GM21515 (cell line): Measurements from ENCODE around the gene SIGLEC6.
"Not testable (repeated sequence)": the region's sequence is repeated elsewhere in the genome, so short reads cannot be mapped to it uniquely, and the experiment has no call there.

Experiments used
- ATAC-seq: cut with Tn5 transposase; IDR thresholded peaks from one replicate; pipeline ENCODE4 v1.9.1; 2021; ENCODE audit not compliant: unreplicated experiment

Gene SIGLEC6

GRCh38 chr19:51509823-51510660 lies 21.4 kb downstream of the SIGLEC6 start:
- no peak for ATAC-seq

DNA sequence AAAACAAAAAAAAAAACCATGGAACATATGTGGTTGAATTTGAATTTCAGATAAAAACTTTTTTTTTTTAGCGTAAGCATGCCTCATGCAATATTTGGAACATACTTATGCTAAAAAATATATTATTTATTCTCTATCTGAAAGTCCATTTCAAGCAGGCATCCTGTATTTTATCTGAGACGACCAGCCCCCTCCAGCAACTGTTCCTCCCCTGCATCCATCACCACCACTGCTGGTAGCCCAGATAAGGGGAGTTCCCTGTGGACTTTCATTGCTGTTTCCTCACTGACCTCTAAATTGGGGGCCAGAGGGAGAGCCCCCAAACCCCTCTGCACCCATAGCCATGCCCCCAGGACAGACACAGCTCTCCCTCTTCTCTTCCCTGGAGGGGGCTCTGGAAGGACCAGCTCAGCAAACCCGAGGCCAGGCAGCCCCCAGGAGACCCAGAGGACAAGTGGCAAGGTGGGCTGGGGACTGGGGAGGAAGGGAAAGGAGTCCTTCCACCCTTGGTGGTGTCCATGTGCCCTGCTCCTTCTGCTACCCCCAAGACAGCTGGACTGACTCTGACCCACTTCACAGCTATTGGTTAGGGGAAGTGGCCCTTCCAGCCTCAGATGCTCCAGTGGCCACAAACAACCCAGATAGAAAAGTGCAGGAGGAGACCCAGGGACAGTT lies 23.3 kb downstream of the SIGLEC6 start:
- no peak for ATAC-seq

GRCh38 chr19:51507640-51508058 lies 23.8 kb downstream of the SIGLEC6 start:
- ATAC-seq, result no peak

DNA sequence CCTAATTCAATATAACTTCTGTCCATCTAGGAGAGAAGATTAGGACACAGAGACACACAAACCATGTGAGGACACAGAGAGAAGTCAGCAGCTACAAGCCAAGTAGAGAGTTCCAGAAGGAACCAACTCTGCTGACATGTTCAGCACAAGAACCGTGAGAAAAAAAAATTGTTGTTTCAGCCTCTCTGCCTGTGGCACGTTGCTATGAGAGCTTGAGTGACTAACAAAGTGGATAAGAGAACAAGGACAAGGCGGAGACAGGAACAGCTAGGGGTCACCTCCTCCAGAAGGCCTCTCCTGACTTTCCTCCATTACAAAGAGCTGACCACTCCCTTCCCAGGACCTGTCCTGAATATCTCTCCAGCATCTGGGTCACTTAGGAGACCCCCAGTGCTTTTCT lies 24.3 kb downstream of the SIGLEC6 start:
- no peak for ATAC-seq

GRCh38 chr19:51505904-51506303 lies 25.6 kb downstream of the SIGLEC6 start:
- ATAC-seq, result no peak

DNA sequence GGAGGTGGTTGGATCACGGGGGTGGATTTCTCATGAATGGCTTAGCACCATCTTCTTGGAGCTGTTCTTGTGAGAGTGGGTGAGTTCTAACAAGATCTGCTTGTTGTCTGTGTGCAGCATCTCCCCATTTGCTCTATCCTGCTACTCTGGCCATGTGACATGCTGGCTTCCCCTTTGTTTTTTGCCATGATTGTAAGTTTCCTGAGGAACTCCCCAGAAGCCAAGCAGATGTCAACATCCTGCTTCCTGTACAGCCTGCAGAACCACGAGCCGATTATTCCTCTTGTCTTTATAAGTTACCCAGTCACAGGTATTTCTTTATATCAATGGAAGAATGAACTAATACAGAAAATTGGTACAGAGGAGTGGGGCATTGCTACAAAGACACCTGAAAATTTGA lies 27.6 kb downstream of the SIGLEC6 start:
- no peak for ATAC-seq

GRCh38 chr19:51503286-51503817 lies 28.1 kb downstream of the SIGLEC6 start:
- ATAC-seq, result no peak

- no peak for ATAC-seq
Observed at GRCh38 chr19:51501594-51502263, 29.7 kb downstream of the SIGLEC6 start, which contains the start of gene SIGLEC12. Gene SIGLEC12, minus strand, starts transcription at chr19:51501800. Its CDS starts 67 bp downstream, at chr19:51501733.

DNA sequence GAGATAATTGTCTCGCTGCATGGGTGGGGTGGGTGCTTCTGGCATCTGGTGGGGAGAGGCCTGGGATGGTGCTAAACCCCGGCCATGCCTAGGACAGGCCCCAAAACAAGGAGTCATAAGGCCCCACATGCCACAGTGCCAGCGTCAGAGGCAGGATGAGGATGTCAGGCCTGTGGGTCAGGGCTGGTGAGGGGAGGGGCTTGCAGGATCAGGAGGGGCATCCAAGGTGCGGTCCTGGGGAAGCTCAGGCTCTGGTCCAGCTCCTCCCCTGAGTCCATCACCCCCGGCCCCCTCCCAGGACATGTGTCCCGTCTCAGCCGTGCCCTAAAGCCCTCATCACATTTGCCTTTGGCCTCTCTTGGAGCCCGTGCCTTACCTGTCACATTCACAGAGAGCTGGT lies 30.5 kb downstream of the SIGLEC6 start:
- not testable (repeated sequence) for ATAC-seq

- ATAC-seq, result no peak
Observed at GRCh38 chr19:51497666-51498065, 33.8 kb downstream of the SIGLEC6 start.

DNA sequence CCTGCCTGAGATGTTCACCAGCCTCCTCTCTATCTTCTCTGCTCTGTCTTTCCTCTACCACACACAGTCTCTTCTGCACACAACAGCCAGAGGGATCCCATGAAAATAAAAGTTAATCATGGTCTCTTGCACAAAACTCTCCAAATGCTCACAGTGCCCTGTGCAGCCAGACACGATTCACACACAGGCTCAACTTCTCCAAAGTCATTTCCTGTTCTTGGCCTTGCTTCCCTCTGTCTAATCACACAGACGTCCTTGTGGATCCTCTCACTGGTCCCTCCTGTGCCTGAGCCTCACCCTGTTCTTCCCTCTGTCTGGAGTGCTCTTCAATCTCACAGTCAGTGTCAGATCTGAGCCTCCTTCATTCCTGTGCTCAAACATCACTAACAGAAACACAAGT lies 37.7 kb downstream of the SIGLEC6 start:
- no peak for ATAC-seq

- ATAC-seq, result no peak
Observed at GRCh38 chr19:51491586-51491985, 39.9 kb downstream of the SIGLEC6 start.

GRCh38 chr19:51490676-51491075 lies 40.8 kb downstream of the SIGLEC6 start:
- ATAC-seq, result no peak

DNA sequence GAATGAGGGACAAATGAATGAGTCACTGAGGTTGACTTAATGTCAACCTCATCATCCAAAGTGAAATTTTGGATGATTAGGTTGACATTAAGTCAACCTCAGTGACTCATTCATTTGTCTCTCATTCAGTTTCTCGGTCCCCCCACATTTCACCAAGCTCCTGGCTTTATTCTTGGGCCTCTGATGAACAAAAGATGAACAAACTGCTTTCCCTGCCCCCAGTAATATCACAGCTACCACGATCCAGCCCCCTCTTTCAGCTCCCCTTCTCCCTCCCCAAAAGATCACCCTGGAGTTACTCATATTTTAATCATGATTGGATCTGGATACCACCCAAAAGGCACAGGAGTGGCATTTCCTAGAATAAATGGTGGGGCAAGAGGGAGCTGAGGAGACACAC lies 42.4 kb downstream of the SIGLEC6 start:
- no peak for ATAC-seq

DNA sequence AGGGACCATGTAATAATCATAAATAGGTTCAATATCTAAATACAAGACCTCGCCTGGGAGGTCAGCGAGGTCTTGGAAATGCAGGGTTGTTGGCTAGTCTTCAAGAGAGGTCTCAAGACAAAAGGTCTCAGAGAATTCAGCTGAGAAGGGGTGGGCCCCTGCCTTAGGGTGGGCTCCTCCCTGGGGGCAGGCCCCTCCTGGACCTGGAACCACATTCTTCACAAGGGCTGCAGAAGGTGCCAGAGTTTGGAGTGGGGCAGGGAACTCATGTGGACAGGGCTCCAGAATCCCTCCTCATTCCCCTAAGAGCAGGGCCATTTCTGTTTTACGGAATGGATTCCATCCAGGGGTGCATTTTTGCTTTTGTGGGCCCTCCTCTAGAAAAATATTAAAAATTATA lies 43.0 kb downstream of the SIGLEC6 start:
- ATAC-seq, result no peak

- no peak for ATAC-seq
Observed at GRCh38 chr19:51485960-51486660, 45.4 kb downstream of the SIGLEC6 start.

GRCh38 chr19:51480590-51480989 lies 50.9 kb downstream of the SIGLEC6 start:
- ATAC-seq, result no peak

DNA sequence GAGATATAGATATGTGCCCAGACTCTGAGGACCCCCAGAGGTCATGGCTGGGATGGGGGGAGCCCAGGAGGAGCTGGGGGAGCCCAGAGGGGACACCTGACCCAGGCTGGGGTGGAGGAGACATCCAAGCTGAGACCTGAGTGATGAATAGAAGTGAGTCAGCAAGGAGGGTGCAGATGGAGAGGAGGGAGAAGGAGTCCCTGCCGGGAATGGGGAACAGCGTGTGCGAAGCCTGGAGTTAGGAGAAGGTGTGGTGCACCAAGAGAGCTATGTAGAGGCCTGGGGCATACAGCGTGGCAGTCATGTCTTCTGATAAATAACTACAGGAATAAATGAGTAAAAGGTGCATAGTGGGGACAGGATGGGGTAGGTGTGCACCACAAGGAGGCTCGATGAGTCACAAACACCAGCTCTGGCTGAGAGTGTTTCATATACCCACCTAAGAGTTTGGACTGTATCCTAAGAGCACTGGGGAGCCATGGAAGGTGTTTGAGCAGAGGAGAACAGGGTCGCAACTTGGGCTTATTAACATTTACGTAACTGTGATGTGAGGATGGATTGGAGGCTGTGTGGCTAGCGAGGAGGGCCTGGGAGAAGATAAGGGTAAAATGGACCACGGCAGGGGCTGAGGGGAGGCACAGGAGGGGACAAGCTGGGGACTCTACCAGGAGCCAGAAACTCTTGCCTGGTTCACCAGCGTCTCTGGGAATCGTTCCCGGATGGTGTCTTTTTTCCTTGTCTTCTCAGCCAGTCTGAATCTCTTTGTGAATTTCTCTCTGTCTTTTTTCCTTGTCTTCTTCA lies 51.7 kb downstream of the SIGLEC6 start:
- ATAC-seq, result no peak

- no peak for ATAC-seq
Observed at GRCh38 chr19:51478381-51479234, 52.9 kb downstream of the SIGLEC6 start, which contains the start of gene CEACAM18. Gene CEACAM18, plus strand, starts transcription at chr19:51478539.
